NCI-H524 (cell line): ENCODE measurements around the gene NEU4.
"Not testable (repeated sequence)": the region's sequence is repeated elsewhere in the genome, so short reads cannot be mapped to it uniquely, and the experiment has no call there.

ENCODE experiments used
- DNase-seq, 2 experiments: peaks; one replicate each; lab custom pipeline; 2025; lab: John Stamatoyannopoulos, UW

The NEU4 gene

GRCh38 chr2:241775223-241776177 is 33.5 kb upstream of the NEU4 start:
- no peak for DNase-seq

GRCh38 chr2:241776336-241777169 is 32.4 kb upstream of the NEU4 start, which contains the start of gene GAL3ST2:
TSS of gene GAL3ST2 (plus strand) at chr2:241776822. CDS start at chr2:241776956, 134 bp downstream.
- DNase-seq, result no peak

GRCh38 chr2:241777170-241777685 is 31.8 kb upstream of the NEU4 start:
- DNase-seq, result no peak

GRCh38 chr2:241777686-241778627 is 31.0 kb upstream of the NEU4 start:
- DNase-seq, result no peak

GRCh38 chr2:241780939-241781569 is 27.9 kb upstream of the NEU4 start:
- no peak for DNase-seq

GRCh38 chr2:241782053-241782452 is 26.9 kb upstream of the NEU4 start:
- not testable (repeated sequence) for DNase-seq

- DNase-seq, result no peak
Observed at GRCh38 chr2:241788135-241788534, 20.9 kb upstream of the NEU4 start.

- DNase-seq, result no peak
Observed at GRCh38 chr2:241788572-241788971, 20.4 kb upstream of the NEU4 start.

- not testable (repeated sequence) for DNase-seq
Observed at GRCh38 chr2:241791385-241791784, 17.6 kb upstream of the NEU4 start.

- DNase-seq, result no peak
Observed at GRCh38 chr2:241793385-241793784, 15.6 kb upstream of the NEU4 start.

GRCh38 chr2:241794250-241794823 is 14.7 kb upstream of the NEU4 start:
- DNase-seq, result no peak

- no peak for DNase-seq
Observed at GRCh38 chr2:241795021-241795999, 13.7 kb upstream of the NEU4 start.

- DNase-seq, result no peak
Observed at GRCh38 chr2:241796209-241796608, 12.8 kb upstream of the NEU4 start.

GRCh38 chr2:241796610-241797138 is 12.3 kb upstream of the NEU4 start:
- no peak for DNase-seq

- DNase-seq, result no peak
Observed at GRCh38 chr2:241797441-241798080, 11.4 kb upstream of the NEU4 start.

GRCh38 chr2:241798081-241798630 is 10.8 kb upstream of the NEU4 start:
- no peak for DNase-seq

- DNase-seq, result no peak
Observed at GRCh38 chr2:241798631-241799521, 10.1 kb upstream of the NEU4 start.
